BJ (cell line): ENCODE data around the gene SLX4IP. TPM values are rescaled to one million over a fixed set of nuclear protein-coding genes. Genes with fewer than 3 reads are reported as not detected.

Source experiments
- CTCF ChIA-PET: fragments of 350-600 bp; formaldehyde crosslinking; extraction: SDS; loops from one replicate; lab custom pipeline; 2021; ENCODE audit warnings: antibody characterized with exemption, inconsistent platforms; lab: Yijun Ruan, JAX
- POLR2A ChIA-PET: fragments of 300-600 bp; sonication (Branson Sonifier 250); formaldehyde crosslinking; extraction: SDS; loops from one replicate; lab custom pipeline; 2021; ENCODE audit warnings: antibody characterized with exemption; lab: Charles Lee
- DNase-seq: peaks from one replicate; pipeline ENCODE4 v3.0.0-alpha.2; 2011; ENCODE audit warnings: low read depth
- H3K27me3 ChIP-seq: 2 replicates; pipeline ENCODE4 v1.6.0; 2011; ENCODE audit warnings: low read length; ENCODE audit not compliant: control insufficient read depth, insufficient read depth
- H3K36me3 ChIP-seq: 2 replicates; pipeline ENCODE4 v1.5.1; 2011; ENCODE audit warnings: low read length; ENCODE audit not compliant: control insufficient read depth, insufficient read depth
- H3K4me3 ChIP-seq: 2 replicates; pipeline ENCODE4 v1.5.1; 2011; ENCODE audit warnings: low read depth, mild to moderate bottlenecking, control low read depth, low read length
- CTCF ChIP-seq: IDR thresholded peaks from 2 replicates; pipeline ENCODE4 v1.5.1; 2011; ENCODE audit warnings: low read depth, mild to moderate bottlenecking, control low read depth, inconsistent platforms, low read length, moderate library complexity; ENCODE audit not compliant: insufficient read depth
- polyA plus RNA-seq: library from polyadenylated mRNA; depleted of rRNA; stranded (reverse); fragments of >200 nt; gene quantifications from 2 replicates; pipeline ENCODE4 v1.2.3, GENCODE V29; 2011

The SLX4IP gene
- polyA plus RNA-seq, 1 experiment = 1.6 TPM

GRCh38 chr20:10478205-10478604, 43.1 kb downstream of the SLX4IP start:
- no peak overlapping the region for H3K4me3 ChIP-seq
- H3K36me3 ChIP-seq = no peaks in the 10 kb centered on the region
- ChIA-PET CTCF (interaction anchor here (1.4 kb wide), 1 partner anchor 27 kb away, joined by 4 read pairs; no protein-coding TSS in a partner anchor), POLR2A (no interaction called here)
- no peaks in the 10 kb centered on the region for H3K27me3 ChIP-seq
- no peak for TF ChIP-seq CTCF
- DNase-seq = no peak

GRCh38 chr20:10478930-10479329, 43.8 kb downstream of the SLX4IP start:
- TF ChIP-seq CTCF = no peak
- Histone ChIP-seq H3K4me3 (no peak overlapping the region), H3K36me3 (no peaks in the 10 kb centered on the region), H3K27me3 (no peaks in the 10 kb centered on the region)
- ChIA-PET POLR2A (no interaction called here), CTCF (interaction anchor here (1.4 kb wide), 1 partner anchor 26 kb away, joined by 4 read pairs; no protein-coding TSS in a partner anchor)
- DNase-seq = no peak

- CTCF ChIA-PET = interaction anchor here (1.0 kb wide), 1 partner anchor 35 kb away, joined by 3 read pairs; no protein-coding TSS in a partner anchor
Observed at GRCh38 chr20:10481676-10482075, 46.6 kb downstream of the SLX4IP start.

GRCh38 chr20:10483691-10484090, 48.6 kb downstream of the SLX4IP start:
- POLR2A ChIA-PET = no interaction called here
- H3K27me3 ChIP-seq = no peaks in the 10 kb centered on the region
- H3K4me3 ChIP-seq = no peak overlapping the region
- DNase-seq = no peak
- TF ChIP-seq CTCF = no peak
- no peaks in the 10 kb centered on the region for H3K36me3 ChIP-seq
- CTCF ChIA-PET = no interaction called here

More at GRCh38 chr20:10481676-10482075, 46.6 kb downstream of the SLX4IP start:
- no peak for TF ChIP-seq CTCF
- POLR2A ChIA-PET = no interaction called here
- DNase-seq = no peak
- Histone ChIP-seq H3K4me3 (no peak overlapping the region), H3K36me3 (no peaks in the 10 kb centered on the region), H3K27me3 (no peaks in the 10 kb centered on the region)

- ChIA-PET CTCF (no interaction called here), POLR2A (interaction anchor here (0.6 kb wide), 1 partner anchor 58 kb away, joined by 3 read pairs; no protein-coding TSS in a partner anchor)
Observed at GRCh38 chr20:10487142-10488136, 52.3 kb downstream of the SLX4IP start.

More at GRCh38 chr20:10487142-10488136, 52.3 kb downstream of the SLX4IP start:
- H3K4me3 ChIP-seq = no peak overlapping the region
- DNase-seq = no peak
- H3K27me3 ChIP-seq = no peaks in the 10 kb centered on the region
- no peaks in the 10 kb centered on the region for H3K36me3 ChIP-seq
- TF ChIP-seq CTCF = no peak
